ENCODE results near the gene KIF13A.
"Not testable (repeated sequence)": the region's sequence is repeated elsewhere in the genome, so short reads cannot be mapped to it uniquely, and the experiment has no call there.

Gene KIF13A

GRCh38 chr6:17894905-17895304 lies 92.5 kb downstream of the KIF13A start:
- no peak for DNase-seq

GRCh38 chr6:17894191-17894590 lies 93.2 kb downstream of the KIF13A start:
- DNase-seq, result no peak

GRCh38 chr6:17892097-17892686 lies 95.2 kb downstream of the KIF13A start:
- no peak for DNase-seq

- DNase-seq, result no peak
Observed at GRCh38 chr6:17890309-17890708, 97.1 kb downstream of the KIF13A start.

GRCh38 chr6:17889777-17890176 lies 97.7 kb downstream of the KIF13A start:
- not testable (repeated sequence) for DNase-seq

GRCh38 chr6:17886891-17887290 lies 100.5 kb downstream of the KIF13A start:
- DNase-seq, result no peak

GRCh38 chr6:17885889-17886576 lies 101.4 kb downstream of the KIF13A start:
- no peak for DNase-seq

GRCh38 chr6:17884498-17885478 lies 102.6 kb downstream of the KIF13A start:
- peak in 1 of 2 experiments; percentile 8 for DNase-seq

- no peak for DNase-seq
Observed at GRCh38 chr6:17883665-17884497, 103.6 kb downstream of the KIF13A start.

- no peak for DNase-seq
Observed at GRCh38 chr6:17881085-17881858, 106.2 kb downstream of the KIF13A start.

GRCh38 chr6:17879184-17879583 lies 108.3 kb downstream of the KIF13A start:
- no peak for DNase-seq

- no peak for DNase-seq
Observed at GRCh38 chr6:17878734-17879133, 108.7 kb downstream of the KIF13A start.

- DNase-seq, result no peak
Observed at GRCh38 chr6:17877895-17878440, 109.5 kb downstream of the KIF13A start.

GRCh38 chr6:17877196-17877894 lies 110.1 kb downstream of the KIF13A start:
- DNase-seq, result no peak

GRCh38 chr6:17874753-17875152 lies 112.7 kb downstream of the KIF13A start:
- DNase-seq, result no peak

GRCh38 chr6:17872908-17873307 lies 114.5 kb downstream of the KIF13A start:
- no peak for DNase-seq

GRCh38 chr6:17871836-17872235 lies 115.6 kb downstream of the KIF13A start:
- DNase-seq, result no peak

- DNase-seq, result no peak
Observed at GRCh38 chr6:17871189-17871519, 116.3 kb downstream of the KIF13A start.

- no peak for DNase-seq
Observed at GRCh38 chr6:17870300-17871188, 116.9 kb downstream of the KIF13A start.

GRCh38 chr6:17869753-17870050 lies 117.7 kb downstream of the KIF13A start:
- DNase-seq, result no peak
